ENCODE results near the gene ZNF226.
"Not testable (repeated sequence)": the region's sequence is repeated elsewhere in the genome, so short reads cannot be mapped to it uniquely, and the experiment has no call there.

- TF ChIP-seq, protein P1, sequence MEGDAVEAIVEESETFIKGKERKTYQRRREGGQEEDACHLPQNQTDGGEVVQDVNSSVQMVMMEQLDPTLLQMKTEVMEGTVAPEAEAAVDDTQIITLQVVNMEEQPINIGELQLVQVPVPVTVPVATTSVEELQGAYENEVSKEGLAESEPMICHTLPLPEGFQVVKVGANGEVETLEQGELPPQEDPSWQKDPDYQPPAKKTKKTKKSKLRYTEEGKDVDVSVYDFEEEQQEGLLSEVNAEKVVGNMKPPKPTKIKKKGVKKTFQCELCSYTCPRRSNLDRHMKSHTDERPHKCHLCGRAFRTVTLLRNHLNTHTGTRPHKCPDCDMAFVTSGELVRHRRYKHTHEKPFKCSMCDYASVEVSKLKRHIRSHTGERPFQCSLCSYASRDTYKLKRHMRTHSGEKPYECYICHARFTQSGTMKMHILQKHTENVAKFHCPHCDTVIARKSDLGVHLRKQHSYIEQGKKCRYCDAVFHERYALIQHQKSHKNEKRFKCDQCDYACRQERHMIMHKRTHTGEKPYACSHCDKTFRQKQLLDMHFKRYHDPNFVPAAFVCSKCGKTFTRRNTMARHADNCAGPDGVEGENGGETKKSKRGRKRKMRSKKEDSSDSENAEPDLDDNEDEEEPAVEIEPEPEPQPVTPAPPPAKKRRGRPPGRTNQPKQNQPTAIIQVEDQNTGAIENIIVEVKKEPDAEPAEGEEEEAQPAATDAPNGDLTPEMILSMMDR (conservative IDR thresholded peaks at IDR 0.05; ENCODE audit: low read length) = not testable (repeated sequence)
- not testable (repeated sequence) for TF ChIP-seq EZH2phosphoT487 (IDR thresholded peaks at IDR 0.05; ENCODE audit: borderline replicate concordance, low read depth, low read length)
Measured at GRCh38 chr19:44203877-44204276, 39.0 kb downstream of the ZNF226 start.

All from OCI-LY7 (cell line).